A549 (cell line): Measurements from ENCODE around the gene MROH2B. TPM values are rescaled to one million over a fixed set of nuclear protein-coding genes. Genes with fewer than 3 reads are reported as not detected.

Experiments
- ATAC-seq, 2 experiments: fragments of 200-7000 bp in 1 of 2; fragments of >200 bp in 1 of 2; cut with Nextera tagmentation in 1 of 2; cut with Tn5 transposase in 1 of 2; 3 replicates each; pipeline versions ENCODE4 v1.8.0 to v1.9.1; 2018 to 2020; ENCODE audit warnings: mild to moderate bottlenecking in 1 of 2, moderate library complexity in 1 of 2
- CTCF ChIA-PET: fragments of 300-600 bp; sonication (Branson Sonifier 250); formaldehyde crosslinking; extraction: SDS; loops from one replicate; lab custom pipeline; 2021; ENCODE audit warnings: antibody characterized with exemption, inconsistent platforms; lab: Yijun Ruan, JAX
- POLR2A ChIA-PET: fragments of 350-600 bp; formaldehyde crosslinking; extraction: SDS; loops from one replicate; lab custom pipeline; 2021; ENCODE audit warnings: antibody characterized with exemption, inconsistent platforms; lab: Yijun Ruan, JAX
- DNase-seq, 2 experiments: peaks; one replicate each; pipeline versions ENCODE4 v3.0.0 to v3.0.0-alpha.2; 2011 to 2016; ENCODE audit warnings: low read depth in 1 of 2, low spot score in 1 of 2
- FAIRE-seq: peaks from 2 replicates; lab custom pipeline; 2011; peaks lifted over from hg19 to GRCh38; lab: Jason Lieb, UNC
- H3K27ac ChIP-seq, 2 experiments: fragments of >200 bp; sonication (Bioruptor Twin); formaldehyde crosslinking; 3 replicates each; pipeline ENCODE4 v1.5.1; 2016 to 2017
- H3K4me1 ChIP-seq: fragments of >200 bp; sonication (Bioruptor Twin); formaldehyde crosslinking; 3 replicates; pipeline ENCODE4 v1.6.1; 2016
- H3K4me2 ChIP-seq: fragments of >200 bp; sonication (Bioruptor Twin); formaldehyde crosslinking; 3 replicates; pipeline ENCODE4 v1.6.1; 2016
- H3K4me3 ChIP-seq: fragments of >200 bp; sonication (Bioruptor Twin); formaldehyde crosslinking; 3 replicates; pipeline ENCODE4 v1.5.1; 2016
- H3K9me3 ChIP-seq: fragments of >200 bp; sonication (Bioruptor Twin); formaldehyde crosslinking; 3 replicates; pipeline ENCODE4 v1.6.1; 2016
- BCL3 ChIP-seq: fragments of >200 bp; sonication (Bioruptor Twin); formaldehyde crosslinking; IDR thresholded peaks from 3 replicates; pipeline ENCODE4 v1.6.1; 2016
- BHLHE40 ChIP-seq: IDR thresholded peaks from 2 replicates; pipeline ENCODE4 v1.6.1; 2012; ENCODE audit warnings: low read depth, low read length, inconsistent platforms
- CEBPB ChIP-seq, 2 experiments: fragments of >200 bp in 1 of 2; sonication (Bioruptor Twin) in 1 of 2; formaldehyde crosslinking in 1 of 2; IDR thresholded peaks; 2 replicates each; pipeline ENCODE4 v1.6.1; 2012 to 2016
- CHD4 ChIP-seq: fragments of 200-600 bp; sonication (generic); IDR thresholded peaks from 2 replicates; pipeline ENCODE4 v1.6.1; 2016; ENCODE audit warnings: antibody characterized with exemption, mild to moderate bottlenecking, borderline replicate concordance
- CTCF ChIP-seq: fragments of >200 bp; sonication (Bioruptor Twin); formaldehyde crosslinking; IDR thresholded peaks from 3 replicates; pipeline ENCODE4 v1.5.1; 2016
- ELK1 ChIP-seq: fragments of 150-350 bp; IDR thresholded peaks from 2 replicates; pipeline ENCODE4 v1.6.1; 2014; ENCODE audit warnings: low read depth, mild to moderate bottlenecking, low read length
- EP300 ChIP-seq, 2 experiments: fragments of >200 bp; sonication (Bioruptor Twin); formaldehyde crosslinking; IDR thresholded peaks; 2 replicates in 1 of 2; 3 replicates in 1 of 2; pipeline ENCODE4 v1.6.1; 2016 to 2017
- ESRRA ChIP-seq: fragments of 150-350 bp; IDR thresholded peaks from 2 replicates; pipeline ENCODE4 v1.6.1; 2014; ENCODE audit warnings: mild to moderate bottlenecking, low read length, borderline replicate concordance
- FOSL2 ChIP-seq, 2 experiments: fragments of 450-650 bp in 1 of 2; fragments of >200 bp in 1 of 2; sonication (Bioruptor Twin) in 1 of 2; formaldehyde crosslinking; IDR thresholded peaks; 2 replicates each; pipeline versions ENCODE4 v1.5.0 to v1.6.1; 2016 to 2020; ENCODE audit warnings: mild to moderate bottlenecking in 1 of 2, moderate library complexity in 1 of 2
- GATA3 ChIP-seq: IDR thresholded peaks from 2 replicates; pipeline ENCODE4 v1.6.1; 2012; ENCODE audit warnings: borderline replicate concordance
- HEYL ChIP-seq: fragments of 250-450 bp; sonication (Bioruptor Pico); IDR thresholded peaks from 2 replicates; pipeline ENCODE4 v1.8.0; 2021; ENCODE audit warnings: mild to moderate bottlenecking, moderate library complexity
- HMGXB4 ChIP-seq: fragments of 250-450 bp; sonication (Bioruptor Pico); IDR thresholded peaks from 2 replicates; pipeline ENCODE4 v1.5.0; 2021; ENCODE audit warnings: mild to moderate bottlenecking, moderate library complexity, borderline replicate concordance
- HOXA7 ChIP-seq: fragments of 250-450 bp; sonication (Bioruptor Pico); IDR thresholded peaks from 2 replicates; pipeline ENCODE4 v1.5.0; 2020; ENCODE audit warnings: mild to moderate bottlenecking, moderate library complexity
- HOXB13 ChIP-seq: fragments of 250-450 bp; sonication (Bioruptor Pico); IDR thresholded peaks from 2 replicates; pipeline ENCODE4 v1.5.0; 2020; ENCODE audit warnings: low read depth, mild to moderate bottlenecking, moderate library complexity
- JUN ChIP-seq, 2 experiments: fragments of >200 bp; sonication (Bioruptor Twin); formaldehyde crosslinking; IDR thresholded peaks; 2 replicates in 1 of 2; 3 replicates in 1 of 2; pipeline ENCODE4 v1.6.1; 2016 to 2017
- KDM1A ChIP-seq: fragments of 200-600 bp; sonication (generic); IDR thresholded peaks from 2 replicates; pipeline ENCODE4 v1.6.1; 2016; ENCODE audit warnings: low read depth, mild to moderate bottlenecking
- MYC ChIP-seq: IDR thresholded peaks from 2 replicates; pipeline ENCODE4 v1.6.1; 2012; ENCODE audit warnings: mild to moderate bottlenecking, inconsistent platforms, low read length, improper control_type of control experiment, borderline replicate concordance
- NPAS2 ChIP-seq: fragments of 250-450 bp; sonication (Bioruptor Pico); IDR thresholded peaks from 2 replicates; pipeline ENCODE4 v1.8.0; 2022; ENCODE audit warnings: mild to moderate bottlenecking, moderate library complexity, borderline replicate concordance
- NR3C1 ChIP-seq: fragments of >200 bp; sonication (Bioruptor Twin); formaldehyde crosslinking; IDR thresholded peaks from 3 replicates; pipeline ENCODE4 v1.6.1; 2017
- PHF8 ChIP-seq: fragments of 200-600 bp; sonication (generic); IDR thresholded peaks from 2 replicates; pipeline ENCODE4 v1.6.1; 2016; ENCODE audit warnings: low read depth, mild to moderate bottlenecking, antibody characterized with exemption, moderate library complexity, borderline replicate concordance
- RAD21 ChIP-seq, 2 experiments: fragments of >200 bp in 1 of 2; sonication (Bioruptor Twin) in 1 of 2; formaldehyde crosslinking in 1 of 2; IDR thresholded peaks in 1 of 2; conservative IDR thresholded peaks in 1 of 2; 2 replicates in 1 of 2; 3 replicates in 1 of 2; pipeline ENCODE4 v1.6.1; 2012 to 2018; ENCODE audit warnings: inconsistent platforms in 1 of 2
- RCOR1 ChIP-seq: fragments of 150-350 bp; IDR thresholded peaks from 2 replicates; pipeline ENCODE4 v1.6.1; 2014; ENCODE audit warnings: antibody characterized with exemption, low read length, low read depth
- SREBF2 ChIP-seq: fragments of 450-650 bp; IDR thresholded peaks from 2 replicates; pipeline ENCODE4 v1.6.1; 2014; ENCODE audit warnings: mild to moderate bottlenecking, moderate library complexity
- TFCP2L1 ChIP-seq: fragments of 250-450 bp; sonication (Bioruptor Pico); IDR thresholded peaks from 2 replicates; pipeline ENCODE4 v1.5.0; 2021; ENCODE audit warnings: mild to moderate bottlenecking
- TP53 ChIP-seq: fragments of 250-450 bp; sonication (Bioruptor Pico); IDR thresholded peaks from 2 replicates; pipeline ENCODE4 v1.5.0; 2021; ENCODE audit warnings: mild to moderate bottlenecking, moderate library complexity
- ZNF302 ChIP-seq: fragments of 250-450 bp; sonication (Bioruptor Pico); IDR thresholded peaks from 2 replicates; pipeline ENCODE4 v1.9.0; 2021; ENCODE audit warnings: inconsistent platforms, mild to moderate bottlenecking, moderate library complexity
- ZSCAN20 ChIP-seq: fragments of 250-450 bp; sonication (Bioruptor Pico); IDR thresholded peaks from 2 replicates; pipeline ENCODE4 v1.8.0; 2022; ENCODE audit warnings: mild to moderate bottlenecking, moderate library complexity
- WGBS: methylation state at CpG from one replicate; pipeline ENCODE4 v1.1.6; 2017; ENCODE audit errors: missing lambda C conversion rate; 5-methylcytosine and 5-hydroxymethylcytosine counted together
- polyA plus RNA-seq, 4 experiments: library from polyadenylated mRNA; depleted of rRNA in 3 of 4; stranded (reverse); fragments of >200 nt; fragmentation: RNase III in 1 of 4; extraction: RNeasy Plus Mini Kit Qiagen cat#74134 plus additional on column Dnase treatment in 1 of 4; gene quantifications; 2 replicates in 3 of 4; 3 replicates in 1 of 4; pipeline ENCODE4 v1.2.3, GENCODE V29; 2011 to 2017

Gene MROH2B
- polyA plus RNA-seq, 2 of the 4 experiments (the other 2 are of a cell fraction) = not detected

- ATAC-seq (no peak; a peak in 1 of 6 replicates), DNase-seq (peak; percentile 7 to 16)
- ChIA-PET CTCF (no interaction called here), POLR2A (no interaction called here)
- H3K27ac ChIP-seq = no peak overlapping the region
- H3K4me2 ChIP-seq = no peak overlapping the region
- no peak overlapping the region for H3K4me3 ChIP-seq
- 30% methylated on average over 4 of the region's 4 CpGs for WGBS
- TF ChIP-seq HMGXB4 (CRISPR knock-in tag) = no peak
- TF ChIP-seq FOSL2 (IDR thresholded peaks at IDR 0.05) = no peak
- TF ChIP-seq FOSL2 (CRISPR knock-in tag; IDR thresholded peaks at IDR 0.05) = peak; percentile 45; the same call in 1 of the 2 replicates
- TF ChIP-seq, all 56 proteins: peak for 1
- Histone ChIP-seq H3K9me3 (no peaks in the 10 kb centered on the region), H3K4me1 (no peaks in the 10 kb centered on the region)
- no peak for FAIRE-seq
Measured at GRCh38 chr5:41009232-41009631, 61.9 kb downstream of the MROH2B start.

GRCh38 chr5:41004931-41005330, 66.2 kb downstream of the MROH2B start:
- Histone ChIP-seq H3K4me3 (no peak overlapping the region), H3K4me1 (no peaks in the 10 kb centered on the region), H3K27ac (no peak overlapping the region), H3K9me3 (no peaks in the 10 kb centered on the region), H3K4me2 (no peak overlapping the region)
- ChIA-PET CTCF (no interaction called here), POLR2A (no interaction called here)
- FAIRE-seq (no peak), ATAC-seq (no peak), DNase-seq (no peak)
- TF ChIP-seq ZSCAN20 (CRISPR knock-in tag) (no peak), TFCP2L1 (no peak), CEBPB (IDR thresholded peaks at IDR 0.05) (no peak), BHLHE40 (no peak), HOXB13 (CRISPR knock-in tag) (no peak), RCOR1 (no peak), PHF8 (no peak), SREBF2 (no peak), RAD21 (conservative IDR thresholded peaks at IDR 0.05 in 1 of 2, IDR thresholded peaks at IDR 0.05 in 1 of 2) (no peak), ELK1 (no peak), GATA3 (no peak), NR3C1 (no peak), ESRRA (no peak), KDM1A (no peak)
- WGBS = 64% methylated on average over 7 of the region's 7 CpGs

- no peak overlapping the region for H3K4me3 ChIP-seq
- ATAC-seq (no peak), DNase-seq (no peak), FAIRE-seq (no peak)
- CTCF ChIA-PET = no interaction called here
- POLR2A ChIA-PET = no interaction called here
- H3K4me2 ChIP-seq = no peak overlapping the region
- no peaks in the 10 kb centered on the region for H3K9me3 ChIP-seq
- H3K27ac ChIP-seq = no peak overlapping the region
- no peaks in the 10 kb centered on the region for H3K4me1 ChIP-seq
- 17% methylated on average over 3 of the region's 3 CpGs for WGBS
- no peak for TF ChIP-seq ELK1
- TF ChIP-seq BCL3 = no peak
- no peak for TF ChIP-seq NPAS2 (CRISPR knock-in tag)
- no peak for TF ChIP-seq HOXA7 (CRISPR knock-in tag)
- TF ChIP-seq ZNF302 = no peak
- TF ChIP-seq EP300 (IDR thresholded peaks at IDR 0.05) = no peak
- TF ChIP-seq HEYL (CRISPR knock-in tag) = no peak
- TF ChIP-seq CTCF = no peak
- TF ChIP-seq MYC = no peak
- TF ChIP-seq TP53 = no peak
- no peak for TF ChIP-seq CHD4
- no peak for TF ChIP-seq JUN (IDR thresholded peaks at IDR 0.05)
Measured at GRCh38 chr5:41003670-41004376, 67.3 kb downstream of the MROH2B start.
